Breast epithelium (tissue), 3 donors: ENCODE results near the gene OR9Q1.

Experiments used
- CTCF ChIP-seq, 3 donors: fragments of 450-650 bp; IDR thresholded peaks; one replicate each; pipeline ENCODE4 v1.5.1; 2016 to 2017; ENCODE audit warnings: antibody characterized with exemption in 3 of 3, mild to moderate bottlenecking in 3 of 3, moderate library complexity in 3 of 3
- POLR2A ChIP-seq: fragments of 450-650 bp; IDR thresholded peaks from one replicate; pipeline ENCODE4 v1.6.1; 2016; ENCODE audit warnings: antibody characterized with exemption, mild to moderate bottlenecking, moderate library complexity

GRCh38 chr11:57980201-57980600 is 43.5 kb upstream of the OR9Q1 start:
- TF ChIP-seq POLR2A = no peak
- TF ChIP-seq CTCF (IDR thresholded peaks at IDR 0.05) = no peak
